Breast epithelium (tissue), 4 donors: ENCODE measurements around the gene NRIP1. TPM values are rescaled to one million over a fixed set of nuclear protein-coding genes. Genes with fewer than 3 reads are reported as not detected.

ENCODE experiments used
- DNase-seq, 2 donors: peaks; one replicate each; pipeline ENCODE4 v3.0.0-alpha.2; 2019; ENCODE audit warnings: low spot score in 2 of 2
- H3K27ac ChIP-seq, 2 donors: fragments of 200-600 bp; sonication (generic) in 1 of 2; one replicate each; pipeline ENCODE4 v1.5.1; 2016 to 2019; ENCODE audit warnings: mild to moderate bottlenecking in 1 of 2
- H3K27me3 ChIP-seq, 2 donors: fragments of 200-600 bp; sonication (generic) in 1 of 2; one replicate each; pipeline versions ENCODE4 v1.5.1 to v1.6.0; 2017 to 2019; ENCODE audit warnings: control low read depth in 1 of 2, mild to moderate bottlenecking in 1 of 2
- H3K36me3 ChIP-seq: fragments of 200-600 bp; one replicate; pipeline ENCODE4 v1.5.1; 2019
- H3K4me1 ChIP-seq, 2 donors: fragments of 200-600 bp; sonication (generic); one replicate each; pipeline ENCODE4 v1.5.1; 2016 to 2019; ENCODE audit warnings: control low read depth in 1 of 2
- H3K4me3 ChIP-seq, 3 donors: fragments of 200-600 bp; sonication (generic); 1 replicate in 2 of 3; 2 replicates in 1 of 3; pipeline ENCODE4 v1.5.1; 2016 to 2019; ENCODE audit warnings: mild to moderate bottlenecking in 3 of 3, moderate library complexity in 2 of 3
- H3K9me3 ChIP-seq, 2 donors: fragments of 200-600 bp; sonication (generic) in 1 of 2; one replicate each; pipeline ENCODE4 v1.5.1; 2016 to 2019; ENCODE audit warnings: control low read depth in 1 of 2
- CTCF ChIP-seq, 3 donors: fragments of 450-650 bp; IDR thresholded peaks; one replicate each; pipeline ENCODE4 v1.5.1; 2016 to 2017; ENCODE audit warnings: antibody characterized with exemption in 3 of 3, mild to moderate bottlenecking in 3 of 3, moderate library complexity in 3 of 3
- POLR2A ChIP-seq: fragments of 450-650 bp; IDR thresholded peaks from one replicate; pipeline ENCODE4 v1.6.1; 2016; ENCODE audit warnings: antibody characterized with exemption, mild to moderate bottlenecking, moderate library complexity
- POLR2AphosphoS5 ChIP-seq, 3 donors: sonication (generic); formaldehyde crosslinking; IDR thresholded peaks; one replicate each; pipeline ENCODE4 v1.6.1; 2017; ENCODE audit warnings: antibody characterized with exemption in 3 of 3
- intact Hi-C: fragments of 100-400 bp; cut with DNase I; formaldehyde crosslinking; loops from one replicate; pipeline ENCODE4 v1.15.1; 2023; ENCODE audit warnings: low total_unique reads
- total RNA-seq, 3 donors: library from RNA; depleted of rRNA; stranded (reverse); fragments of >200 nt; gene quantifications; one replicate each; pipeline ENCODE4 v1.1.0, GENCODE V29; 2016

The NRIP1 gene
- total RNA-seq, 3 donors from 2014 or later = 82.0 to 121 (median 105) TPM

GRCh38 chr21:15062606-15062965, 2.2 kb downstream of the NRIP1 start:
- intact Hi-C loops = no loop called here
- H3K27ac ChIP-seq = peak overlapping the region in 1 of 2 donors; percentile 8
- H3K4me1 ChIP-seq = no peaks in the 10 kb centered on the region

GRCh38 chr21:15061747-15062605, 2.8 kb downstream of the NRIP1 start:
- Histone ChIP-seq H3K27ac (peak overlapping the region; percentile 8 to 14), H3K4me3 (peak overlapping the region; percentile 82 to 93 (median 83)), H3K4me1 (no peaks in the 10 kb centered on the region), H3K27me3 (no peaks in the 10 kb centered on the region), H3K36me3 (no peaks in the 10 kb centered on the region), H3K9me3 (no peaks in the 10 kb centered on the region)
- intact Hi-C loops = no loop called here
- no peak for TF ChIP-seq POLR2A
- TF ChIP-seq POLR2AphosphoS5 (IDR thresholded peaks at IDR 0.05) = no peak
- no peak for TF ChIP-seq CTCF (IDR thresholded peaks at IDR 0.05)
- DNase-seq = no peak

More at GRCh38 chr21:15062606-15062965, 2.2 kb downstream of the NRIP1 start:
- peak overlapping the region; percentile 82 to 93 (median 83) for H3K4me3 ChIP-seq
- no peaks in the 10 kb centered on the region for H3K36me3 ChIP-seq
- no peak for DNase-seq
- no peaks in the 10 kb centered on the region for H3K9me3 ChIP-seq
- TF ChIP-seq CTCF (IDR thresholded peaks at IDR 0.05) (no peak), POLR2A (no peak), POLR2AphosphoS5 (IDR thresholded peaks at IDR 0.05) (no peak)
- no peaks in the 10 kb centered on the region for H3K27me3 ChIP-seq

- no peaks in the 10 kb centered on the region for H3K27me3 ChIP-seq
- DNase-seq = no peak
- no peaks in the 10 kb centered on the region for H3K36me3 ChIP-seq
- H3K4me3 ChIP-seq = peak overlapping the region in 1 of 3 donors; percentile 83
- H3K9me3 ChIP-seq = no peaks in the 10 kb centered on the region
- peak overlapping the region in 1 of 2 donors; percentile 14 for H3K27ac ChIP-seq
- intact Hi-C loops = no loop called here
- TF ChIP-seq POLR2A (no peak), POLR2AphosphoS5 (IDR thresholded peaks at IDR 0.05) (no peak), CTCF (IDR thresholded peaks at IDR 0.05) (no peak)
- no peaks in the 10 kb centered on the region for H3K4me1 ChIP-seq
These were observed 3.5 kb downstream of the NRIP1 start for GRCh38 chr21:15061279-15061678.

GRCh38 chr21:15060543-15061175, 4.1 kb downstream of the NRIP1 start:
- Histone ChIP-seq H3K27me3 (no peaks in the 10 kb centered on the region), H3K9me3 (no peaks in the 10 kb centered on the region), H3K27ac (no peak overlapping the region), H3K4me1 (no peaks in the 10 kb centered on the region), H3K36me3 (no peaks in the 10 kb centered on the region), H3K4me3 (peak overlapping the region in 1 of 3 donors; percentile 83)
- DNase-seq = no peak
- intact Hi-C loops = no loop called here
- no peak for TF ChIP-seq POLR2AphosphoS5 (IDR thresholded peaks at IDR 0.05)
- no peak for TF ChIP-seq POLR2A
- TF ChIP-seq CTCF (IDR thresholded peaks at IDR 0.05) = no peak

- no peak overlapping the region for H3K4me3 ChIP-seq
- H3K36me3 ChIP-seq = no peaks in the 10 kb centered on the region
- peak overlapping the region in 1 of 2 donors; percentile 23 for H3K27ac ChIP-seq
- no peaks in the 10 kb centered on the region for H3K9me3 ChIP-seq
- no peak for TF ChIP-seq POLR2AphosphoS5 (IDR thresholded peaks at IDR 0.05)
- no peak for TF ChIP-seq POLR2A
- no peak for TF ChIP-seq CTCF (IDR thresholded peaks at IDR 0.05)
- intact Hi-C loops = no loop called here
- no peaks in the 10 kb centered on the region for H3K4me1 ChIP-seq
- DNase-seq = no peak
- H3K27me3 ChIP-seq = no peaks in the 10 kb centered on the region
These were observed 5.4 kb downstream of the NRIP1 start for GRCh38 chr21:15059397-15059796.
